HG03045 (cell line): ENCODE results near the gene TUSC2.

Experiments used
- ATAC-seq: cut with Tn5 transposase; IDR thresholded peaks from one replicate; pipeline ENCODE4 v1.9.1; 2021; ENCODE audit warnings: mild to moderate bottlenecking, moderate library complexity; ENCODE audit not compliant: unreplicated experiment

The TUSC2 gene

DNA sequence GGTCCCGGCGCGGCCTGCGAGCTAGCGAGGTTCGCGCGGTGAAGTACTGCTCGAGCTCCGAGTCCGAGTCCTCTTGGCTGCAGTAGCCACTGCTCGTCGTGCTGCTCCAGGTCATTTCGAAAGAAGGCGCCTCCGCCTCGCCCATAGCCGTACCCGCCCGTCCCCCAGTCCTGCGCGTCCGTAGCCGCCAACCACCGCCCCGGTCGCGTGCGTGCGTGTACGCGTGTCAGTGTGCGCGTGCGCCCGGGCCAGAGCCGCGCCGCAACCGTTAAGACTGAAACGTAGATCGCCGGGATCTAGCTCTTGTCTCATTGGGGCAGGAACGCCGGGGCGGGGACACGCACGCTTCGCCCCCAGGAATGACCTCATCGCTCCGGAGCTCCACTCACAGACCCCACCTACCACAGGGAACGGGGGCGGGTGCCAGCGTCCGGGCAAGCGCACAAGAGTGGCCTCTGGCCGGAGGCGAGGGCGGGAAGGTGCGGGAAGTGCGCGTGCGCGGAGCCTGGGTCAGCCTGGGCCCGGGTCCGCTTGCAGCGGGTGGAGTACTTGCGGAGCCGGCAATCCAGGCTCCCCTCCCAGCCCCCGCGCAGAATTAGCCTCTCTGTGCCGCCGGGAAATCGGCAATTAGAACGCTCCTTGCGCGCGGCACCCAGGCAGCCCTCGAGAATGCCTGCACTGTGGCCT is 9.3 kb upstream of the TUSC2 start:
- peak; percentile 79 for ATAC-seq

DNA sequence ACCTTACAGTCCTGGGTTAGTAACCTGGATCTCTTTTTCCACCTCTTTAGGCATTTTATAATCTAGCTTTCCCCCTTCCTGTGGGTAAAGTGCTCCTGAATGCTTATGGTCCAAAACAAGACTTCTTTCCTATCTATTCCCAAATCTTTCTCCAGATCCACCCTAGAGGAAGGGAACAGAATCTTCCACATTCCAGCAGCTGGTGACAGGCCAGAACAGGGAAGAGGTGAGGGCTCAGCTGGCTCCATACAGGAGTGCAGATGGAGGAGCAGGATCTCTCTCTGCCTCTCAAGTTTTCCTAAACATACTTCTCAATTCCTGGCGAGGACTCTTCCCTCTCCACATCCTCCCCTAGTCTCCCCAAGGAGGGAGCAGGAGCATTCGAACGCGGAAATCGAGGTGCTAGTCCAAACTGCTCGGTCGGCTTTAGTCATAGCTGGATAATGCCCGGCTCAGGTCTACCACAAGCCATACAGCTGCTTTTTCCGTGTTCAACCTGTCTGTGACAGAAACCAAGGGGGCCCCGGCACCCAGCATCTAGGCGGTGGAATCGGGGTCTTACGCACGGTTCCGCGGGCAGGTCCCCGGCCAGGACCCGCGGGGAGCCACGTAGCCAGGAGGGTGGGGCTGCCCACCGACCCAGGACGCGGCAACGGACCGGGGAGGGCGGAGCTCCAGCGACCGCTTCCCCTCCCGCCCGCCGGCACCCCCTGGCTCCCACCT is 8.6 kb upstream of the TUSC2 start:
- ATAC-seq = peak; percentile 40

DNA sequence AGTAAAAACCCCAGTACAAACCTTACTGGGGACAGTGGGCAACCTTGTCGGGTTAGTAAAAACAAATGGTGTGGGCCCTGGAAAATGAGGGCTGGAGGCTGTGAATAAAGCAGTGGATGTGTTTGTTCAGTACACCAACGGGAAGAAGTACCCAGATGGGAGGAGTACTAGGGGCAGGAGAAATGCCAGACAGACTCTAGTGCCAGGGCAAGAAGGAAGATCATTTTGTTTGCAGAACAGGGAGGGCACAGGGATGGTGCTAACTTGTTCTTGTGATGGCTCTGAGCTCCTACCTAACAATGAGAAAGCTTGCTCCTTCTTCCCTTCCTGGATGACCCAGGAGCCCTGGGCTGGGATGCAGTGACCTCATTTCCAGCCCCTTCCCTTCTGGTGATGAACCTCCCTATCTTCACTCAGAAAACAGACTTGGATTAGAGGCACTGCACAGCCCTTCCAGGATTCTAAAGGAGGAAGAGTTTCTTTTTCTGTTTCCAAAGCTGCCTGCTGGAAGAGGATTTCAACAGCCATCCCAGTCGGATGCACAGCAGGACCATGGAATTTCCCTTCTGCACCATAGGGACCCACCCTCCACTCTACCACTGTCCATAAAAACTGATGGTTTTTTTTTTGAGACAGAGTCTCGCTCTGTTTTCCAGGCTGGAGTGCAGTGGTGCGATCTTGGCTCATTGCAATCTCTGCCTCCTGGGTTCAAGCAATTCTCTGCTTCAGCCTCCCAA is 6.5 kb upstream of the TUSC2 start:
- ATAC-seq = no peak

DNA sequence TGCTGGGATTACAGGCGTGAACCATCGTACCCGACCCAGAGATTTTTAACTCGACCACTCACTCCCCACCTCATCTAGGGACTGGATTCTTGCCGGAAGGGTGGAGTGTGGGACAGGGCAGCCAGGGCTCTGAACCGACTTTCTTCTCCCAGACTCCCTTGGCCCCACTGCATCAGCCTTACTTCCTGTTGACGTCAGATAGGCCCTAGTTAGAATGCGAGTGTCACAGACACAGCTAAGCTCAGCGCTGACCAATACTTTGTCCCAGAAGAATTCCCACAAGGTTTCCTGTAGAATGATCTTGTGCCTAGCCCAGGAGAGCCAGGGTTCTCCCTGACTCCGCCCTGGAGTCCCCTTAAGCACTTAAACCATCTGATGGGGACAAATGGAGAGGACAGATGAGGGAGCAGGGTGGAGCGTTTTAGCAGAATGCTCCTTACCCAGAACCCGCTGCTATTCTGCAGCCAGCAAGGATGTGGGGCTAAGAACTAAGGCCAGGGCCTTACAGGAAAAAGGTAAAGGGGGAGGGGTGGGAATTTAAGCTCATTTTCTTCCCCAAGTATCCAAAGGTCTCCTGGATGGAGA is 5.8 kb upstream of the TUSC2 start:
- no peak for ATAC-seq

DNA sequence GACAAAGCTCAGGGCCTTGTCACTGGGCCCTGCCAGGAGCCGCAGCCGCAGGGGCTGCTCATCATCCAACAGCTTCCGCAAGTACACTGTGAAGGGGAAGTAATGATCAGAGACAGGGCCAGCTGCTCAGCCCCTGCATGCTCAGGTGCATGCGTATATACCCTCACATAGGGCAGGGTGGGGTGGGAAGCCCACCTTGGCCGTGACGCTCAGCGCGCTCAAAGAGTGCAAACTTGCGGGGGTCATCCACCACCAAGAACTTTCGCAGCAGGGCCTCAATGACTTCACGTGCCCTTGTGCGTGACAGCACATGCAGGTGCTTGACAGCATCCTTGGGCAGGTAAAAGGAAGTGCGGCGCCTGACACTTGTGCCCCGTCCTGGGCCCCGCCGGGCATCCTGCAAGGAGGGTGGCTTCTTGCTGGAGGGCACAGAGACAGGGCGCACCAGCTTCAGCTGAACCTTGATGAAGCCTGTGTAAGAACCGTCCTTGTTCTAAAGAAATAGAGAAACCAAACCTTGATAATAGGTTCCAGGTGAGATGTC is 3.4 kb upstream of the TUSC2 start:
- ATAC-seq = no peak

DNA sequence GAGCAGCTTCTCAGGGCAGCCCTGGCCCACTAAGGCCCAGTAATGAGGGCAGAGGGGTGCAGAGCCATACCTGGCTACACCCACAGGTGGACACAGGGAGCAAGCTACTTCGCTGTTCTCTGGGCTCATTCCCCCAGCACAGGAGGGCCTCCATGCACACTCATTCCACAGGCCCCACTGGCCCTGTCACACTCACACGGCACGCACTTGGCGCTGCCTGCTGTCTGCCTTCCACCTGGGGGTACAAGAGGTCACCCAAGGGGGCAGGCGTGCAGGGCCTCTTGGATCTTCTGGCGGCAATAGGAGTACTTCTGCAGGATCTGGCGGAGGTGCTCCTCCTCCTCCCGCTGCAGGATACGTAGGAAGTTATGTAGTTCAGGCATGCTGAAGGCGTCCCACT is 2.3 kb upstream of the TUSC2 start:
- no peak for ATAC-seq

DNA sequence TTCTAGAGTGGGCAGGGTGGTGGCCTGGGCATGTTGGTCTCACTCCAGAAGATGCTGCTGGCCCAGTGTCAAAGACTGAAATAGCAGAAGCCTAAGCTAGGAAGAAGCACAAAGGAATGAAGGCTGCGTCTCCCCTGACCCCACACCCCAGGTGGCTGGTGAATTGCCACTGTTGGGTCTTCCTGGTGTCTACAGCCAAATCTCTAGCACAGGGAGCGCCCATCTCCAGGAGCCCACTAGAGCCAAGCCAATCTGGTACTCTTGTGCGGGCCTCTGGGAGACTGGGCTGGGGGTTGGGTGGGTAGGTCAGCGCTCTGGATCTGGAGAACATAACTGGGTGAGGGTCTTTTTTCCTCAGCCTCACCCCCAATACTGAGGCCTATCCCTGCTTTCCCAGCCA is 894 bp downstream of the TUSC2 start:
- no peak for ATAC-seq

DNA sequence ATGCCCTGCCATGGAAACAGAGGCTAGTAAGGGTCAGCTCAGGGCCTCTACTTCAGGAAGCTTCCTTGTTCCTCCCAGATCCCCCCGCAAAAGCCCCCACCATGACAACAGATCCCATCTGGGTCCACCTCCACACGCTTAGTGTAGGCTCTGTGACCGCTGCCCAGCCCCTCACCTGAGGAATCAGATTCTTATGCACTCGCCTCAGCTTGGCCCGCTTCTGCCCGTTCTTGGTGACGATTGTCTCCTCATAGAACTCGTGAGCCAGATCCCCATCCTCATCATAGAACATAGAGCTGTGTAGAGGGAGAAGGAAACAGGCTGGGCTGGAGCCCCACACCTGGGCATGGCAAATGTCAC is 1.9 kb downstream of the TUSC2 start:
- ATAC-seq = no peak

DNA sequence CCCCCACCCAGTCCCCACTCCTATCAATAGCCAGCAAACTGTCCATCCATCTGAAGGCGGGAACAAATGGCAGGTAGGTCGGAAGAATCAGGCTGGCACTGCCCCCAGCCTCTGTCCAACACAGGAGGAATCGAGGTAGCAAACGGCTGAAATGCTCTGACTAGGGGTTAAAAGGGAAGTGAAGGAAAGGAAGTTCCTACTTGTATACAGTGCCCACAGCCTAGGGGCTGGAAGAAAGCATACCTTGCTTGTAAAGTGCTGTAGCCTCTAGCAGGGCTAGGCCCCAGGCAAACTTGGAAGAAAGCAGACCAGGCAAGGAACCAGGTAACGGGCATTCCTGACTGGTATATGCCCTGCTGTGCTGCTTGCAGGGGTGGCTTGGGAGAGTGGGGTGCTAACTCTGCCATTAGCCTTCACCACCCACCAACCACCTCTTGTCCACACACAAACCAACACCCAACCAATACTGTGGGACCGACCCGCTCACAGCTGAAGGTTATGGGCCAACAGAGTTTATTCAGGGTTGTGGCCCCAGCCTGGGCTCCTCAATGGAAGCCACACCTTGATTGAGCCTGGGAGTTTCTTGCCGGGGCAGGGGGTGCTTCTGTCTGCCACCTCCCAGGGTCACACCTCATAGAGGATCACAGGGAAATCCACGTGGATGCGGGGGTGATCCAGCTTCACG is 2.4 kb downstream of the TUSC2 start:
- no peak for ATAC-seq

DNA sequence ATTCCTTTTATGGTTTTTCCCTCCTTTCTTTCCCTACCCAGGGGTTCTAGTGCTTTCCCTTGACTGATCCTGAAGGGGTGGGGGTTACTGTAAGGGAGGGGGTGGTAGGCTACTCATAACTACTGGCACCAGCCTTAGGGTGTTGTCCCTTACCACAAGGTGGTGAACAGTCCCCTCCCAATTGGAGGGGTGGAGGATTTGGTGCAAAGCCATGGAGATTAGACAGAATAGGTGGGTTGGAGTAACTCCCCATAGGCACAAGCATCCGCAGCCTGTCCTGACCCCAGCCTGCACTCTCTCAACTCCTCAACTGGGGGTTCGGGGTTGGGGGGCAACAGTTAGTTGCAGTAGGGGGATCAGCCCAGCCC is 2.9 kb downstream of the TUSC2 start:
- no peak for ATAC-seq

DNA sequence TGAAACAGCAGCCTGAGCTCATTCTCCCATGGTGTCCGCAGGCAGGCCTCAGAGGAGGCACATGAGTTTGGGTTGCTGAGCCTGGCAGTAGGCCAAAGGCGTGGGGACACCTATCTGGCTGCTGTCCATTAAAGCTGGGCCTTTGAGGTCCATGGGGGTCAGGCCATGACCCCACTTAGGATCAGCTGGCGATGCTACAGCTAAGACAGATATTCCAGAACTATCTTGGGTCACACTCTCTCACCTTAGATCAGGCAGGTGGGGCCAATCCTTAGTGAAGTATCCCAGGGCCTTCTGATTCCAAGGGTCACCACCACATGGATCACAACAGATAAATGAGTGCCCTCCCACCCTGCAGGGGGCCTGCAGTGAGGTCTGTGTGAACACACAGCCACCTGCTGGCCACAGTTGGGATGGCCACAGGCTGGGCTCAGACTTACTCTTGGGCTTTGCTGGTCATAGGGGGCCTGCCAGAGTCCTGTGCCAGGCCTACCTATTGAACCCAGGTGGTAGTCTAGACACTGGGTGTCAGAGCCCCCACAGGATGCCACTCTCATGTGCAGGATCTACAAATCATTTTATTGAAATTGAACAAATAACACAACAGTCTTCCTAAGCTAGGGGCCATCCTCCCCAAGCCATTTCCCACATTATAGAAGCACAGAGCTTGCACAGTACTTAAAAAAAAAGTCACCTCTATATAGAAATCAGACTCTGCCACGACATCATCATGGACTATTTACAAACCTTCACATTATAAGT is 3.5 kb downstream of the TUSC2 start:
- ATAC-seq = no peak

DNA sequence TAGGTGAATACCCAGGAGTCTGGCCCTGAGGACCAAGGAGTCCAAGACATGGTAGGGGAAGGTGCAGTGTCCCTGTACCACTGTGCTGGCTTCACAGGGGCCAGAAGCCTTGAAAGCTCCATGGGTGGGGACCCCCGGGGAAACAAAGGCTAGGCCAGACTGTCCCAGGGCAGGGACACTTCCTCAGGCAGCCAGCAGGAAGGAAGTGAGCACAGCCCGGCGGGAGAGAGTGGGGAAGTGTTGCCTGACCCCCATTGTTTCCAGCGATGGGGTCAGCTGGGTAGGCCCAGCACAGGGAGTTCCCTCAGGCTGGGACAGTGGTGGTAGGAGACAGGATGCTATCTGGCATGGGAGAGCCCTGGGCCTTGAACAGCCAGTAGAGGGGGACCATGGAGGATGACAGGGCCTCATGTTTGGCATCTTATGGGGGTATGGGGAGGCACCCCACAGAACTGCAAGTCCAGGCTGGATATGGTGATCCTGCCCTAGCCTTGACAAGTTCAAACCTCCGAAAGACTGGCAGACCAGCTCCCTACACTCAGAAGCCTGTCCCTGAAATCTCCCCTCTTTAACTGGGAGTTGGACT is 4.3 kb downstream of the TUSC2 start:
- no peak for ATAC-seq

DNA sequence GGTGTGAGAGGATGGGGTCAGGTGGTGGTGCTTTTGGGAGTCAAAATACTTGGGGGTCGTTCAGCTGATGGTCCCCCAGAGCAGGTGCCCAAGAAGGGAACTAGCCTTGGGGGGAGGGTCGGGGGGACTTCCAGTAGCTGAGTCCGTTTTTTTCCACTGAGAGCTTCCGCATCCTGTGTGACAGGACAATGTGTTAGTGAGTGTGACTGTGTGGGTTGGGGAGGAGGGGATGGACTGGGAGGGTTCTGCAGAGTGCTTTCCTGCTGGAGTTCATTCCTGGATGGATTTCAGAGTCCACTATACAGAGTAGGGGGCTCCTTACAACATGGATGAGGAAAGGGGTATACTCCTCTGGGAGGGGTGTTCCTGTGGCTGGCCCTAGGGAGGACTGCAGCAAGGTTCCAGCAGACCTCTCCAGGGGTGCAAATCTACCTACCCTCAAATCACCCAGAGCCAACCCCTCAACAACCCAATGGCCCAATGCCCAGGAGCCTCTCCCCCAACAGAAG is 4.9 kb downstream of the TUSC2 start:
- ATAC-seq = no peak

DNA sequence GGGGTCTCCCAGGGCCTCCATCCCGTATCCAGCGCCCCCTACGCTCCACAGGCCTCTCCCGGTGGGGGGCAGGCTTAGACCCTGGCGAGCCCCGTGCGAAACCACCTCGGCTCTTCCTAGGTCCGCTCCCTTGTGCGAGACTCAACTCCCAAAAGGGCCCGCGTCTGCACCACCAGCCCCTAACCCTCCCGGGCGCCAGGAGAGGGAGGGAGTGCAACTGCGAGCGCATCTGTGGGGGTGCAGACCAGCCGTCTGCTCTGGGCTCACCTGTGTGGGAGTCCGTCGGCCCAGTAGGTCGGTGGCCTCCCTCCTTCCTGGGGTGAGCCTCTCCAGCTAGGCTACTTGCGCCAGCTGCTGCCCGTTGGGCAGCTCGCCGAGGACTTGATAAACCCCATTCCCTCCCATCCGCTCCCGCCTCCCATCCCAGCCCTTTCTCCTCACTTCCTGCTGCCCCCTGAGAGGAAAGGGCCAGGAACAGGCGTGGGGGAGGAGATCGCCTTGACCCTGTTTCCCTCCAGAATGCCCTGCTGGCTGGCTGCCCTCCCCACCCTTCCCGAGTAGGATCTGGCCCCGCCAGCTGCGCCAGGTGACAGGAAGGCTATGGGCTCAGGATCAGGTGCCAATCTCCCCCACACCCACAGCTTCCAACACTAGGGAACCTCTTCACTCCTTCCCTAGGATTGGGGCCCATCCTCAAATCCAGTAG is 5.5 kb downstream of the TUSC2 start, which contains the start of gene HYAL2:
Gene HYAL2, minus strand, starts transcription at position 360 of the 706 bp plus-strand sequence. CDS start 2,256 bp downstream, outside the sequence.
- ATAC-seq = no peak

DNA sequence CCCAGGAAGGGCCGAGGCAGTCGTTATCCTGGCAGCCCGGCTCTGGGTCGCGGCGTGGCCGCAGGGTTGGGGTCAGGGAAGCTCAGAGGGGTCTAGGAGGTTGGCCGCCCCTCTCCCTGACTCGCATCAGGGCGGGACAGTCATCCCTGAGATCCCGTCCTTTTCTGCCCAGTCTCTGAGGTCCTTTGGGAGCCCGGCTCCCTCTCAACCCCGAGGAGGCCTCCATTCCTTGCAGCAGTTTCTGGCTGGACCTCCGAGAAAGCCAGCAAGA is 6.0 kb downstream of the TUSC2 start:
- ATAC-seq = no peak

DNA sequence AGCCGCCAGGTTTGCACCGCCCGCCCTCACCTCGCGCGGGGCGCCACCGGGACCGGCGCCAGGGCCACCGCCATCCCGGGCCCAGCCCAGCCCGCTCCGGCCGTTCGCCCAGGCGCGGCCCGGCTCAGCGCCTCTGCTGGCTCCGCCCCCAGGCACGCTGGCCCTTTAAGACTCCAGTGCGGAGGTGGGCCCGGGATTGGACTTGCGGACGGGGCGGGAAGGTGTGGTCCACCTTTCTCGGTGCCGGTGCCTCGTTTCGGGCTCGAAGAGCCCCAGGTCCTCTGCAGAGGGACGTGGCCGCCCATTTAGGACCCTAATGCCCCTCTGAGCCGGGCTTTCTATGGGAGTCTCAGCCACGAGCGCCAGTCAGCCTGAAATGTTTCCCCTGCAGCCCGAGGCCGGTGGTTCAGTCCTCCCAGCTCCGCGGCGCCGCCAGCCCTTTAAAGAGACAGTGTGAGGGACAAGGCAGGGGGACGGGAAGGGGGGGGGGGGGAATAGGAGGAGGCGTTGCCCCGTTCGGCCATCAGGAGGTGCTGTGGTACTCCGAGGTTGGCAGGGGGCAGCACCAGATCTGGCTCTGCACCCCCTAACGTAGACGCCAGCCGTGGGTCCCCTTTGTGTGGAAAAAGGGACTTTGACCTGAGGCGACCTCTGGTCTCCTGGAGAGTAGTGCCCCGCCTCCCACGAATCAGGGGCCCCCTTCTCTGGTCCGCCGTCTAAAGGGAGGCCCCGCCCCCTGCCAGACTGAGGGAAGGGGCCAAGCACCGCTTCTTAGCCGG is 6.5 kb downstream of the TUSC2 start:
- peak; percentile 75 for ATAC-seq

DNA sequence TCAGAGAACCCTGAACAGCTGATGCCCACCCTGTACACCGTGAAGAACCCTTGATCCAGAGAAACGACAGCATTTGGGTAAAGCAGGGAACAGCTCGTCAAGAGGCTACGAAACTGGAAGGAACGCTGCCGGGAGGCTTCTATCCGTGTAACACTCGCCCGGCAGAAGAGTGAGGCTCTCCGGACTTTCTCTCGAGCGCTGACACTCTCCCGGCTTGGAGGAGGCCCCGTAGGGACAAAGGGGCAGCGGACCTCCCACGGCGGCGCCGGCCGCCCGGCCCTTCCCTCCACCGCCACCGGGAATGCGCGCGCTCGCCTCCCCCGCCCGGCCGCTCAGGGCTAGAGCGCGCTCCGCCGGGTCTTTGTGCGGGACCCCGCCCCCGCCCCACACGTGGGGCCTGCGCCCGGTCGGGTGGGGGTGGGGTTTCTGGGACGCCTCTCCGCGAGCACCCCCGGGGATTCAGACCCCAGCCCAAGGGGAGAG is 7.1 kb downstream of the TUSC2 start:
- peak; percentile 50 for ATAC-seq
